ENCODE measurements around the gene EIF2AK3. TPM values are rescaled to one million over a fixed set of nuclear protein-coding genes. Genes with fewer than 3 reads are reported as not detected.

The EIF2AK3 gene
- total RNA-seq, 1 donor from 2014 or later = 16.0 TPM

DNA sequence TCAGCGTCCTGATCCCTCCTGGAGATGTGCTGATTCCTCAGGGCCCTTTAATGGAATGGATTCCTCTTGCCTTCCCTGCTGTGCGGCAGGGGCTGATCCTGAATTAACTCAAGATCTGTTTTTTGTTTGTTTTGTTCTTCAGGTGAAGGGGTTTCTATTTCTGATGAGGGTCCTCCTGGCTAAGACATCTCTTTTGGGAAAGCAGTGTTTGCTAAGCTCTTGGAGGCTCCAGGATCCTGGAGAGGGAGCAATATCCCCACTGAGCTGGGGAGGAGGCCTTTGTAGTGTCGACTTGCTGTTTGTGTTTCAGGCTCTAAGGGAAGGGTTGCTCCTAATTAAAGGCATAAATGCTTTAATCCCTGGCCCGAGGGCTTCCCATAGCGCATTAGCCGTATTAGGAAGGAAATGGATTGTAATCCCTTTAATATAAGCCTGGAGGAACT lies 109.5 kb downstream of the EIF2AK3 start:
- no peaks in the 10 kb centered on the region for H3K4me1 ChIP-seq
- H3K27ac ChIP-seq = no peak overlapping the region
- peak; percentile 23 to 47 for ATAC-seq
- TF ChIP-seq, protein P1, sequence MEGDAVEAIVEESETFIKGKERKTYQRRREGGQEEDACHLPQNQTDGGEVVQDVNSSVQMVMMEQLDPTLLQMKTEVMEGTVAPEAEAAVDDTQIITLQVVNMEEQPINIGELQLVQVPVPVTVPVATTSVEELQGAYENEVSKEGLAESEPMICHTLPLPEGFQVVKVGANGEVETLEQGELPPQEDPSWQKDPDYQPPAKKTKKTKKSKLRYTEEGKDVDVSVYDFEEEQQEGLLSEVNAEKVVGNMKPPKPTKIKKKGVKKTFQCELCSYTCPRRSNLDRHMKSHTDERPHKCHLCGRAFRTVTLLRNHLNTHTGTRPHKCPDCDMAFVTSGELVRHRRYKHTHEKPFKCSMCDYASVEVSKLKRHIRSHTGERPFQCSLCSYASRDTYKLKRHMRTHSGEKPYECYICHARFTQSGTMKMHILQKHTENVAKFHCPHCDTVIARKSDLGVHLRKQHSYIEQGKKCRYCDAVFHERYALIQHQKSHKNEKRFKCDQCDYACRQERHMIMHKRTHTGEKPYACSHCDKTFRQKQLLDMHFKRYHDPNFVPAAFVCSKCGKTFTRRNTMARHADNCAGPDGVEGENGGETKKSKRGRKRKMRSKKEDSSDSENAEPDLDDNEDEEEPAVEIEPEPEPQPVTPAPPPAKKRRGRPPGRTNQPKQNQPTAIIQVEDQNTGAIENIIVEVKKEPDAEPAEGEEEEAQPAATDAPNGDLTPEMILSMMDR (IDR thresholded peaks at IDR 0.05) = no peak
- no peaks in the 10 kb centered on the region for H3K27me3 ChIP-seq (ENCODE audit: low read depth)
- no peaks in the 10 kb centered on the region for H3K36me3 ChIP-seq
- intact Hi-C loops (cut with DNase I) = no loop called here
- DNase-seq = no peak
- H3K9me3 ChIP-seq = no peaks in the 10 kb centered on the region
- no peak overlapping the region for H3K4me3 ChIP-seq

Other genes starting within 250 kb of the EIF2AK3 start
- not detected for gene FOXI3, start 174.8 kb downstream of the EIF2AK3 start, total RNA-seq
- 16.5 TPM for gene RPIA, start 64.2 kb upstream of the EIF2AK3 start, total RNA-seq